Upper lobe of right lung (tissue), 1 donor: Measurements from ENCODE around the gene SFSWAP. TPM values are rescaled to one million over a fixed set of nuclear protein-coding genes. Genes with fewer than 3 reads are reported as not detected.
A peak's percentile ranks its signal among the peaks of the same experiment; 100 is the strongest.
"Not testable (repeated sequence)": the region's sequence is repeated elsewhere in the genome, so short reads cannot be mapped to it uniquely, and the experiment has no call there.

ENCODE experiments used
- ATAC-seq: fragments of 200-7000 bp; cut with Tn5 transposase; one replicate; pipeline ENCODE4 v1.9.1; 2020; ENCODE audit warnings: mild to moderate bottlenecking, moderate library complexity
- DNase-seq: peaks from one replicate; pipeline ENCODE4 v3.0.0-alpha.2; 2020
- H3K27ac ChIP-seq: fragments of 200-600 bp; one replicate; pipeline ENCODE4 v1.8.0; 2022
- H3K27me3 ChIP-seq: fragments of 200-600 bp; one replicate; pipeline ENCODE4 v1.8.0; 2022; ENCODE audit warnings: mild to moderate bottlenecking
- H3K36me3 ChIP-seq: fragments of 200-600 bp; one replicate; pipeline ENCODE4 v1.8.0; 2022
- H3K4me1 ChIP-seq: fragments of 200-600 bp; one replicate; pipeline ENCODE4 v1.8.0; 2022
- H3K4me3 ChIP-seq: fragments of 200-600 bp; one replicate; pipeline ENCODE4 v1.8.0; 2022; ENCODE audit warnings: mild to moderate bottlenecking
- H3K9me3 ChIP-seq: fragments of 200-600 bp; one replicate; pipeline ENCODE4 v1.8.0; 2022
- CTCF ChIP-seq: fragments of 200-600 bp; IDR thresholded peaks from one replicate; pipeline ENCODE4 v1.8.0; 2022; ENCODE audit warnings: antibody characterized with exemption
- intact Hi-C: fragments of 100-400 bp; cut with DNase I; formaldehyde crosslinking; loops from one replicate; pipeline ENCODE4 v1.11.0; 2022
- total RNA-seq: library from RNA; stranded (reverse); fragmentation: NEBNext Ultra II Directional; extraction: Animal tissue kit (Norgen Biotek cat#: 25700); gene quantifications from one replicate; pipeline ENCODE4 v1.2.1, GENCODE V29; 2021
- donor health status: DM: no; HTN: yes; CAD: no; lungs with severe emphysema.

The SFSWAP gene
- total RNA-seq, 1 donor from 2014 or later, result 51.2 TPM

GRCh38 chr12:131805421-131805820 lies 94.5 kb downstream of the SFSWAP start:
- Histone ChIP-seq H3K4me1 (peaks cover 7% of the 10 kb centered on the region), H3K4me3 (no peak overlapping the region), H3K9me3 (no peaks in the 10 kb centered on the region), H3K27me3 (no peaks in the 10 kb centered on the region), H3K27ac (no peak overlapping the region), H3K36me3 (peaks cover 7% of the 10 kb centered on the region)
- intact Hi-C loops, result no loop called here
- ATAC-seq (no peak), DNase-seq (no peak)
- no peak for TF ChIP-seq CTCF

- peaks cover 6% of the 10 kb centered on the region for H3K36me3 ChIP-seq
- peaks cover 7% of the 10 kb centered on the region for H3K4me1 ChIP-seq
- H3K9me3 ChIP-seq, result no peaks in the 10 kb centered on the region
- TF ChIP-seq CTCF, result no peak
- intact Hi-C loops, result no loop called here
- DNase-seq, result no peak
- ATAC-seq, result no peak
- H3K4me3 ChIP-seq, result no peak overlapping the region
- no peaks in the 10 kb centered on the region for H3K27me3 ChIP-seq
- no peak overlapping the region for H3K27ac ChIP-seq
These were observed 95.8 kb downstream of the SFSWAP start for GRCh38 chr12:131806674-131807073.

- Histone ChIP-seq H3K4me1 (peaks cover 4% of the 10 kb centered on the region), H3K27me3 (no peaks in the 10 kb centered on the region), H3K27ac (no peak overlapping the region), H3K36me3 (no peaks in the 10 kb centered on the region), H3K9me3 (no peaks in the 10 kb centered on the region), H3K4me3 (peak overlapping the region; percentile 40)
- no peak for TF ChIP-seq CTCF
- intact Hi-C loops, result no loop called here
- ATAC-seq, result peak; percentile 89
- no peak for DNase-seq
These were observed 98.0 kb downstream of the SFSWAP start for GRCh38 chr12:131808744-131809371.

- H3K27me3 ChIP-seq, H3K4me3 ChIP-seq, ATAC-seq, H3K9me3 ChIP-seq, DNase-seq, H3K27ac ChIP-seq, intact Hi-C loops, H3K4me1 ChIP-seq, H3K36me3 ChIP-seq: not testable (repeated sequence)
These were observed 98.8 kb downstream of the SFSWAP start for GRCh38 chr12:131809476-131810254.

- Histone ChIP-seq H3K4me3 (no peak overlapping the region), H3K36me3 (no peaks in the 10 kb centered on the region), H3K4me1 (no peaks in the 10 kb centered on the region), H3K27me3 (no peaks in the 10 kb centered on the region), H3K9me3 (no peaks in the 10 kb centered on the region), H3K27ac (no peak overlapping the region)
- no peak for DNase-seq
- no peak for TF ChIP-seq CTCF
- intact Hi-C loops, result no loop called here
- ATAC-seq, result no peak
These were observed 99.8 kb downstream of the SFSWAP start for GRCh38 chr12:131810726-131811125.

GRCh38 chr12:131815131-131815530 lies 104.2 kb downstream of the SFSWAP start:
- Histone ChIP-seq H3K27ac (no peak overlapping the region), H3K27me3 (no peaks in the 10 kb centered on the region), H3K36me3 (no peaks in the 10 kb centered on the region), H3K4me3 (no peak overlapping the region), H3K9me3 (no peaks in the 10 kb centered on the region), H3K4me1 (no peaks in the 10 kb centered on the region)
- intact Hi-C loops, result no loop called here
- DNase-seq (no peak), ATAC-seq (no peak)
- TF ChIP-seq CTCF, result no peak
